IMR-90 (cell line): Measurements from ENCODE around the gene ACSL1. TPM values are rescaled to one million over a fixed set of nuclear protein-coding genes. Genes with fewer than 3 reads are reported as not detected.

ENCODE experiments used
- ATAC-seq: fragments of 200-7000 bp; cut with Tn5 transposase; 2 replicates; pipeline ENCODE4 v1.9.1; 2020; ENCODE audit warnings: low read depth, mild to moderate bottlenecking, moderate library complexity
- BruUV-seq: library from RNA; stranded (reverse); fragments of 400-500 nt; replicated peaks from 2 replicates; lab custom pipeline; 2021; lab: Mats Ljungman, UMichigan
- CTCF ChIA-PET: fragments of 300-600 bp; formaldehyde crosslinking; extraction: SDS; loops from one replicate; lab custom pipeline; 2021; ENCODE audit warnings: antibody characterized with exemption; lab: Yijun Ruan, JAX
- POLR2A ChIA-PET: fragments of 300-600 bp; sonication (Branson Sonifier 250); formaldehyde crosslinking; loops from one replicate; lab custom pipeline; 2022; ENCODE audit warnings: antibody characterized with exemption; ENCODE audit not compliant: unreplicated experiment; lab: Charles Lee
- DNase-seq: peaks from one replicate; pipeline ENCODE4 v3.0.0; 2013
- H2AFZ ChIP-seq: replicated peaks from 2 replicates; pipeline ENCODE3; 2013; ENCODE audit warnings: low read length, mild to moderate bottlenecking; ENCODE audit not compliant: poor library complexity
- H2AK5ac ChIP-seq: 2 replicates; pipeline ENCODE4 v1.6.1; 2013; ENCODE audit warnings: low read depth, low read length, inconsistent platforms
- H2AK9ac ChIP-seq: replicated peaks from 2 replicates; pipeline ENCODE3; 2013; ENCODE audit warnings: mild to moderate bottlenecking, low read depth, low read length, moderate library complexity; ENCODE audit not compliant: poor library complexity
- H2BK120ac ChIP-seq: 2 replicates; pipeline ENCODE4 v1.6.1; 2013; ENCODE audit warnings: low read depth, low read length, inconsistent platforms
- H2BK15ac ChIP-seq: 3 replicates; pipeline ENCODE4 v1.6.1; 2013; ENCODE audit warnings: low read depth, low read length, inconsistent platforms
- H2BK20ac ChIP-seq: 2 replicates; pipeline ENCODE4 v1.6.1; 2013; ENCODE audit warnings: low read depth, mild to moderate bottlenecking, inconsistent platforms, low read length, moderate library complexity
- H2BK5ac ChIP-seq: 2 replicates; pipeline ENCODE4 v1.6.1; 2013; ENCODE audit warnings: mild to moderate bottlenecking, low read depth, low read length, inconsistent platforms; ENCODE audit not compliant: poor library complexity, severe bottlenecking
- H3K14ac ChIP-seq: replicated peaks from 2 replicates; pipeline ENCODE4 v1.6.1; 2013; ENCODE audit warnings: low read depth, low read length, inconsistent platforms
- H3K18ac ChIP-seq: 2 replicates; pipeline ENCODE4 v1.6.1; 2013; ENCODE audit warnings: low read depth, low read length, control low read depth
- H3K23ac ChIP-seq: 2 replicates; pipeline ENCODE4 v1.6.1; 2013; ENCODE audit warnings: low read depth, low read length, inconsistent platforms
- H3K27ac ChIP-seq: 2 replicates; pipeline ENCODE4 v1.5.1; 2013; ENCODE audit warnings: mild to moderate bottlenecking, control low read depth, low read length; ENCODE audit not compliant: insufficient read depth
- H3K27me3 ChIP-seq: 2 replicates; pipeline ENCODE4 v1.6.1; 2013; ENCODE audit warnings: low read length; ENCODE audit not compliant: control insufficient read depth, insufficient read depth
- H3K36me3 ChIP-seq: 2 replicates; pipeline ENCODE4 v1.6.1; 2013; ENCODE audit warnings: low read length, mixed read lengths; ENCODE audit not compliant: control insufficient read depth, insufficient read depth
- H3K4ac ChIP-seq: 2 replicates; pipeline ENCODE4 v1.6.1; 2013; ENCODE audit warnings: low read depth, low read length, inconsistent platforms
- H3K4me1 ChIP-seq: 2 replicates; pipeline ENCODE4 v1.6.1; 2013; ENCODE audit warnings: low read length, mixed read lengths; ENCODE audit not compliant: control insufficient read depth, insufficient read depth
- H3K4me2 ChIP-seq: 2 replicates; pipeline ENCODE4 v1.6.1; 2013; ENCODE audit warnings: low read depth, mild to moderate bottlenecking, control low read depth, low read length, moderate library complexity
- H3K4me3 ChIP-seq: 2 replicates; pipeline ENCODE4 v1.5.1; 2013; ENCODE audit warnings: low read depth, mild to moderate bottlenecking, control low read depth, low read length, moderate library complexity; ENCODE audit not compliant: insufficient read depth
- H3K56ac ChIP-seq: 2 replicates; pipeline ENCODE4 v1.6.1; 2013; ENCODE audit warnings: low read length, inconsistent platforms; ENCODE audit not compliant: insufficient read depth; ENCODE audit errors: extremely low read depth
- H3K79me1 ChIP-seq, 2 experiments: 2 replicates each; pipeline ENCODE4 v1.6.1; 2013; ENCODE audit warnings: low read length in 2 of 2, inconsistent platforms in 1 of 2, low read depth in 1 of 2
- H3K9ac ChIP-seq: 2 replicates; pipeline ENCODE4 v1.6.1; 2013; ENCODE audit warnings: low read depth, low read length, control low read depth
- H3K9me1 ChIP-seq: 2 replicates; pipeline ENCODE4 v1.6.1; 2013; ENCODE audit warnings: low read length, inconsistent platforms; ENCODE audit not compliant: insufficient read depth
- H3K9me3 ChIP-seq: 2 replicates; pipeline ENCODE4 v1.6.1; 2013; ENCODE audit warnings: low read length; ENCODE audit not compliant: control insufficient read depth, insufficient read depth
- H4K20me1 ChIP-seq: 2 replicates; pipeline ENCODE4 v1.6.1; 2013; ENCODE audit warnings: low read length, inconsistent platforms; ENCODE audit not compliant: insufficient read depth
- H4K5ac ChIP-seq: 2 replicates; pipeline ENCODE4 v1.6.1; 2013; ENCODE audit warnings: mild to moderate bottlenecking, low read depth, low read length, control low read depth
- H4K8ac ChIP-seq, 2 experiments: 2 replicates each; pipeline ENCODE4 v1.6.1; 2013; ENCODE audit warnings: low read depth in 2 of 2, low read length in 2 of 2, control low read depth in 1 of 2, inconsistent platforms in 1 of 2
- H4K91ac ChIP-seq: 2 replicates; pipeline ENCODE4 v1.6.1; 2013; ENCODE audit warnings: low read depth, low read length, inconsistent platforms; ENCODE audit not compliant: insufficient read depth
- BHLHE40 ChIP-seq: fragments of 150-350 bp; IDR thresholded peaks from 2 replicates; pipeline ENCODE4 v1.6.1; 2016; ENCODE audit warnings: mild to moderate bottlenecking, low read depth, low read length
- CEBPB ChIP-seq: IDR thresholded peaks from 2 replicates; pipeline ENCODE4 v1.6.1; 2012; ENCODE audit warnings: low read depth, low read length, improper control_type of control experiment
- CHD1 ChIP-seq: IDR thresholded peaks from 2 replicates; pipeline ENCODE4 v1.6.1; 2012; ENCODE audit warnings: low read depth, low read length, improper control_type of control experiment
- CTCF ChIP-seq: conservative IDR thresholded peaks from 2 replicates; pipeline ENCODE4 v1.5.1; 2012; ENCODE audit warnings: mild to moderate bottlenecking, low read depth, low read length, improper control_type of control experiment
- ELK1 ChIP-seq: fragments of 150-350 bp; IDR thresholded peaks from 2 replicates; pipeline ENCODE4 v1.6.1; 2016; ENCODE audit warnings: low read depth, mild to moderate bottlenecking, low read length, moderate library complexity, borderline replicate concordance
- FOS ChIP-seq: fragments of 150-350 bp; IDR thresholded peaks from 2 replicates; pipeline ENCODE4 v1.6.1; 2016; ENCODE audit warnings: low read depth, low read length
- MAFK ChIP-seq: IDR thresholded peaks from 2 replicates; pipeline ENCODE4 v1.6.1; 2012; ENCODE audit warnings: low read depth, low read length, improper control_type of control experiment
- MAZ ChIP-seq: IDR thresholded peaks from 2 replicates; pipeline ENCODE4 v1.6.1; 2012; ENCODE audit warnings: low read depth, mild to moderate bottlenecking, low read length, improper control_type of control experiment, moderate library complexity, borderline replicate concordance
- MXI1 ChIP-seq: IDR thresholded peaks from 2 replicates; pipeline ENCODE4 v1.6.1; 2012; ENCODE audit warnings: low read depth, mild to moderate bottlenecking, low read length, moderate library complexity, borderline replicate concordance
- NFE2L2 ChIP-seq: fragments of 150-350 bp; IDR thresholded peaks from 2 replicates; pipeline ENCODE4 v1.6.1; 2016; ENCODE audit warnings: low read depth, mild to moderate bottlenecking, low read length
- POLR2A ChIP-seq: IDR thresholded peaks from 2 replicates; pipeline ENCODE4 v1.6.1; 2012; ENCODE audit warnings: mild to moderate bottlenecking, low read depth, low read length
- RAD21 ChIP-seq: IDR thresholded peaks from 2 replicates; pipeline ENCODE4 v1.6.1; 2012; ENCODE audit warnings: low read length, improper control_type of control experiment
- RCOR1 ChIP-seq: IDR thresholded peaks from 2 replicates; pipeline ENCODE4 v1.6.1; 2012; ENCODE audit warnings: mild to moderate bottlenecking, low read length, improper control_type of control experiment; ENCODE audit not compliant: insufficient replicate concordance
- RFX5 ChIP-seq: IDR thresholded peaks from 2 replicates; pipeline ENCODE4 v1.8.0; 2012; ENCODE audit warnings: low read depth, mild to moderate bottlenecking, low read length, moderate library complexity
- SMC3 ChIP-seq: fragments of 150-350 bp; IDR thresholded peaks from 2 replicates; pipeline ENCODE4 v1.6.1; 2016; ENCODE audit warnings: low read depth, mild to moderate bottlenecking, antibody characterized with exemption, low read length, moderate library complexity
- USF2 ChIP-seq: fragments of 150-350 bp; IDR thresholded peaks from 2 replicates; pipeline ENCODE4 v1.6.1; 2017; ENCODE audit warnings: mild to moderate bottlenecking, antibody characterized with exemption, low read length, low read depth
- WGBS, 2 experiments: methylation state at CpG; one replicate each; pipeline versions ENCODE4 v1.1.5 to v1.1.7; 2013; ENCODE audit warnings: missing lambda C conversion rate in 2 of 2; ENCODE audit not compliant: insufficient read length in 1 of 2; ENCODE audit errors: extremely low coverage in 2 of 2; 5-methylcytosine and 5-hydroxymethylcytosine counted together
- dilution Hi-C: fragments of 300-500 bp; cut with HindIII; formaldehyde crosslinking; loops from one replicate; pipeline ENCODE4 v1.14.3; 2018; ENCODE audit warnings: low sequenced_read_pairs; ENCODE audit not compliant: unreplicated experiment
- in situ Hi-C: fragments of 300-500 bp; cut with MboI; formaldehyde crosslinking; loops from 3 replicates; pipeline ENCODE4 v1.14.3; 2019; ENCODE audit warnings: low sequenced_read_pairs, inconsistent platforms, mixed read lengths
- intact Hi-C: fragments of 100-400 bp; cut with micrococcal nuclease; formaldehyde crosslinking; loops from 2 replicates; pipeline ENCODE4 v1.10.0; 2022
- polyA plus RNA-seq, 3 experiments: library from polyadenylated mRNA; depleted of rRNA; stranded (reverse); fragments of >200 nt; gene quantifications; 2 replicates each; pipeline ENCODE4 v1.2.3, GENCODE V29; 2012; ENCODE audit warnings: low replicate concordance in 1 of 3
- total RNA-seq: library from RNA; depleted of rRNA; stranded (reverse); fragments of >200 nt; gene quantifications from 2 replicates; pipeline ENCODE4 v1.2.3, GENCODE V29; 2012

The ACSL1 gene
- total and polyA plus RNA-seq, 2 of the 4 experiments (the other 2 are of a cell fraction): 14.4 to 26.0 TPM

- Histone ChIP-seq H3K18ac (no peak overlapping the region), H3K79me1 (no peaks in the 10 kb centered on the region), H2BK5ac (no peak overlapping the region), H3K23ac (no peak overlapping the region), H3K56ac (no peak overlapping the region), H3K27me3 (no peaks in the 10 kb centered on the region), H3K27ac (no peak overlapping the region), H4K5ac (no peak overlapping the region), H4K8ac (no peak overlapping the region), H4K20me1 (no peaks in the 10 kb centered on the region), H3K14ac (no peak overlapping the region), H3K4me2 (no peak overlapping the region), H3K9ac (no peak overlapping the region), H4K91ac (no peak overlapping the region), H2AK9ac (no peak overlapping the region), H2BK15ac (no peak overlapping the region), H2BK20ac (no peak overlapping the region), H3K4me3 (no peak overlapping the region), H3K4me1 (no peaks in the 10 kb centered on the region), H3K4ac (no peak overlapping the region), H2BK120ac (no peak overlapping the region), H3K9me3 (no peaks in the 10 kb centered on the region), H2AFZ (no peak overlapping the region), H2AK5ac (no peak overlapping the region), H3K9me1 (no peaks in the 10 kb centered on the region), H3K36me3 (peaks cover 10% of the 10 kb centered on the region; the same call in 1 of the 2 replicates)
- BruUV-seq: no TSS peak
- dilution Hi-C loops (no loop called here), in situ Hi-C loops (no loop called here), intact Hi-C loops (no loop called here)
- CTCF ChIA-PET: no interaction called here
- no CpG with 5 or more reads among the region's 9 CpGs for WGBS, 2 experiments
- TF ChIP-seq CHD1 (no peak), SMC3 (no peak), MAZ (no peak), FOS (no peak), POLR2A (no peak), CEBPB (no peak), MXI1 (no peak), BHLHE40 (no peak), ELK1 (no peak), USF2 (no peak), RCOR1 (no peak), MAFK (no peak), RAD21 (no peak), CTCF (no peak), RFX5 (no peak), NFE2L2 (no peak)
- ATAC-seq: no peak
- DNase-seq: no peak
- POLR2A ChIA-PET: no interaction called here
These were observed 40.0 kb downstream of the ACSL1 start for GRCh38 chr4:184785813-184786212.
